ENCODE results near the gene TMEM123.

Gene TMEM123

GRCh38 chr11:102457865-102458264, 5.3 kb upstream of the TMEM123 start:
- Histone ChIP-seq H4K20me1 (ENCODE audit: insufficient read depth, low read length) (no peaks in the 10 kb centered on the region), H3K27ac (ENCODE audit: low read length) (no peak overlapping the region), H3K36me3 (ENCODE audit: insufficient read depth, low read length) (no peaks in the 10 kb centered on the region), H3K4me3 (ENCODE audit: low read depth in 1 of 2, low read length in 2 of 2) (no peak overlapping the region), H3K9ac (ENCODE audit: low read depth, low read length) (no peak overlapping the region), H3K4me1 (ENCODE audit: insufficient read depth, low read length) (peaks cover 8% of the 10 kb centered on the region), H3K27me3 (ENCODE audit: insufficient read depth, low read length, poor library complexity) (no peaks in the 10 kb centered on the region), H2AFZ (ENCODE audit: low read depth, low read length) (no peak overlapping the region), H3K79me2 (ENCODE audit: insufficient read depth, low read length) (no peaks in the 10 kb centered on the region), H3K4me2 (ENCODE audit: insufficient read depth, low read length) (no peak overlapping the region), H3K9me3 (ENCODE audit: insufficient read depth, low read length, severe bottlenecking) (no peaks in the 10 kb centered on the region)
- DNase-seq, result no peak
- no peak for TF ChIP-seq EZH2 (IDR thresholded peaks at IDR 0.05; ENCODE audit: borderline replicate concordance, low read depth, low read length, severe bottlenecking)
- TF ChIP-seq CTCF (IDR thresholded peaks at IDR 0.05; ENCODE audit: borderline replicate concordance, extremely low read depth, low read length, poor library complexity, severe bottlenecking), result no peak
- ATAC-seq (ENCODE audit: insufficient read depth, low read depth), result no peak

GRCh38 chr11:102457056-102457677, 4.6 kb upstream of the TMEM123 start:
- Histone ChIP-seq H3K36me3 (ENCODE audit: insufficient read depth, low read length) (no peaks in the 10 kb centered on the region; the same call in 1 of the 2 replicates), H3K4me2 (ENCODE audit: insufficient read depth, low read length) (no peak overlapping the region), H3K4me1 (ENCODE audit: insufficient read depth, low read length) (peaks cover 9% of the 10 kb centered on the region), H3K79me2 (ENCODE audit: insufficient read depth, low read length) (peaks cover 4% of the 10 kb centered on the region), H2AFZ (ENCODE audit: low read depth, low read length) (no peak overlapping the region), H4K20me1 (ENCODE audit: insufficient read depth, low read length) (no peaks in the 10 kb centered on the region), H3K27me3 (ENCODE audit: insufficient read depth, low read length, poor library complexity) (no peaks in the 10 kb centered on the region), H3K9ac (ENCODE audit: low read depth, low read length) (no peak overlapping the region), H3K4me3 (ENCODE audit: low read depth in 1 of 2, low read length in 2 of 2) (no peak overlapping the region), H3K9me3 (ENCODE audit: insufficient read depth, low read length, severe bottlenecking) (no peaks in the 10 kb centered on the region), H3K27ac (ENCODE audit: low read length) (no peak overlapping the region)
- no peak for ATAC-seq (ENCODE audit: insufficient read depth, low read depth)
- TF ChIP-seq EZH2 (IDR thresholded peaks at IDR 0.05; ENCODE audit: borderline replicate concordance, low read depth, low read length, severe bottlenecking) (no peak), CTCF (IDR thresholded peaks at IDR 0.05; ENCODE audit: borderline replicate concordance, extremely low read depth, low read length, poor library complexity, severe bottlenecking) (no peak)
- no peak for DNase-seq

GRCh38 chr11:102456381-102456780, 3.8 kb upstream of the TMEM123 start:
- Histone ChIP-seq H3K79me2 (ENCODE audit: insufficient read depth, low read length) (peaks cover 12% of the 10 kb centered on the region), H3K36me3 (ENCODE audit: insufficient read depth, low read length) (no peaks in the 10 kb centered on the region; the same call in 1 of the 2 replicates), H3K4me2 (ENCODE audit: insufficient read depth, low read length) (no peak overlapping the region), H3K4me3 (ENCODE audit: low read depth in 1 of 2, low read length in 2 of 2) (no peak overlapping the region), H3K4me1 (ENCODE audit: insufficient read depth, low read length) (peaks cover 11% of the 10 kb centered on the region), H3K27ac (ENCODE audit: low read length) (no peak overlapping the region), H3K9ac (ENCODE audit: low read depth, low read length) (no peak overlapping the region), H2AFZ (ENCODE audit: low read depth, low read length) (no peak overlapping the region), H3K9me3 (ENCODE audit: insufficient read depth, low read length, severe bottlenecking) (no peaks in the 10 kb centered on the region), H4K20me1 (ENCODE audit: insufficient read depth, low read length) (0 out of 2 replicates have a peak, but pooled peaks cover 2% of the 10 kb centered on the region), H3K27me3 (ENCODE audit: insufficient read depth, low read length, poor library complexity) (no peaks in the 10 kb centered on the region)
- ATAC-seq (ENCODE audit: insufficient read depth, low read depth), result no peak
- TF ChIP-seq EZH2 (IDR thresholded peaks at IDR 0.05; ENCODE audit: borderline replicate concordance, low read depth, low read length, severe bottlenecking) (no peak), CTCF (IDR thresholded peaks at IDR 0.05; ENCODE audit: borderline replicate concordance, extremely low read depth, low read length, poor library complexity, severe bottlenecking) (no peak)
- DNase-seq, result no peak

All from DND-41 (cell line).